HG03520 (cell line): Measurements from ENCODE around the gene CFB.

ENCODE experiments used
- ATAC-seq: cut with Tn5 transposase; IDR thresholded peaks from one replicate; pipeline ENCODE4 v1.9.1; 2021; ENCODE audit warnings: mild to moderate bottlenecking, moderate library complexity; ENCODE audit not compliant: unreplicated experiment

Gene CFB

GRCh38 chr6:31948306-31948705 lies 2.4 kb downstream of the CFB start:
- ATAC-seq = no peak

GRCh38 chr6:31948753-31949413 lies 3.0 kb downstream of the CFB start:
- ATAC-seq = no peak

GRCh38 chr6:31949926-31950548 lies 4.1 kb downstream of the CFB start:
- ATAC-seq = no peak

GRCh38 chr6:31952140-31952805 lies 6.4 kb downstream of the CFB start:
- ATAC-seq = no peak

GRCh38 chr6:31952890-31953289 lies 7.0 kb downstream of the CFB start:
- no peak for ATAC-seq

GRCh38 chr6:31954511-31954910 lies 8.6 kb downstream of the CFB start:
- no peak for ATAC-seq

- no peak for ATAC-seq
These were observed 10.9 kb downstream of the CFB start for GRCh38 chr6:31956796-31957195.

GRCh38 chr6:31958412-31958740 lies 12.5 kb downstream of the CFB start:
- peak; percentile 7 for ATAC-seq

- peak; percentile 92 for ATAC-seq
These were observed 13.1 kb downstream of the CFB start, which contains the start of the genes NELFE and SKIC2 for GRCh38 chr6:31958741-31959739. TSS of gene NELFE (minus strand) at chr6:31958971. CDS start at chr6:31958446, 525 bp downstream. TSS of gene SKIC2 (plus strand) at chr6:31959175. CDS start at chr6:31959193, 18 bp downstream.

- ATAC-seq = no peak
These were observed 15.7 kb downstream of the CFB start for GRCh38 chr6:31961616-31962015.

- no peak for ATAC-seq
These were observed 18.0 kb downstream of the CFB start for GRCh38 chr6:31963921-31964320.

- no peak for ATAC-seq
These were observed 19.8 kb downstream of the CFB start for GRCh38 chr6:31965700-31966099.

- no peak for ATAC-seq
These were observed 20.6 kb downstream of the CFB start for GRCh38 chr6:31966506-31966905.

GRCh38 chr6:31966997-31967925 lies 21.4 kb downstream of the CFB start:
- no peak for ATAC-seq

- ATAC-seq = no peak
These were observed 22.0 kb downstream of the CFB start for GRCh38 chr6:31967926-31968320.

- ATAC-seq = no peak
These were observed 22.4 kb downstream of the CFB start for GRCh38 chr6:31968326-31968725.

- no peak for ATAC-seq
These were observed 23.2 kb downstream of the CFB start for GRCh38 chr6:31968791-31969711.

- ATAC-seq = no peak
These were observed 24.1 kb downstream of the CFB start for GRCh38 chr6:31969712-31970603.
